ENCODE measurements around the gene ABCA2.
A peak's percentile ranks its signal among the peaks of the same experiment; 100 is the strongest.

Gene ABCA2

GRCh38 chr9:137027369-137028262 is at the start of gene ABCA2:
ABCA2 (minus strand) TSS chr9:137028237; CDS start chr9:137028140, 97 bp downstream.
- DNase-seq, result no peak

GRCh38 chr9:137077010-137077747 is 49.1 kb upstream of the ABCA2 start, which contains the start of gene UAP1L1:
UAP1L1 (plus strand) TSS chr9:137077517; CDS start chr9:137077533, 16 bp downstream.
- DNase-seq, result peak; percentile 27

GRCh38 chr9:137076636-137077009 is 48.6 kb upstream of the ABCA2 start:
- DNase-seq, result no peak

GRCh38 chr9:137075275-137075775 is 47.3 kb upstream of the ABCA2 start:
- peak; percentile 32 for DNase-seq

- no peak for DNase-seq
Measured at GRCh38 chr9:137074657-137075274, 46.7 kb upstream of the ABCA2 start.

GRCh38 chr9:137073992-137074399 is 46.0 kb upstream of the ABCA2 start:
- DNase-seq, result no peak

GRCh38 chr9:137071282-137071681 is 43.2 kb upstream of the ABCA2 start:
- no peak for DNase-seq

- DNase-seq, result peak; percentile 12
Measured at GRCh38 chr9:137070906-137071275, 42.9 kb upstream of the ABCA2 start.

- DNase-seq, result peak; percentile 92
Measured at GRCh38 chr9:137070201-137070905, 42.3 kb upstream of the ABCA2 start, which contains the start of gene SAPCD2. SAPCD2 (minus strand) TSS chr9:137070557; CDS start chr9:137070460, 97 bp downstream.

- no peak for DNase-seq
Measured at GRCh38 chr9:137069508-137070091, 41.6 kb upstream of the ABCA2 start.

GRCh38 chr9:137068539-137069507 is 40.8 kb upstream of the ABCA2 start:
- no peak for DNase-seq

- peak; percentile 75 for DNase-seq
Measured at GRCh38 chr9:137067860-137068538, 40.0 kb upstream of the ABCA2 start.

- DNase-seq, result no peak
Measured at GRCh38 chr9:137066096-137066861, 38.2 kb upstream of the ABCA2 start.

- no peak for DNase-seq
Measured at GRCh38 chr9:137065336-137065967, 37.4 kb upstream of the ABCA2 start.

- no peak for DNase-seq
Measured at GRCh38 chr9:137064880-137065164, 36.8 kb upstream of the ABCA2 start.

GRCh38 chr9:137064027-137064879 is 36.2 kb upstream of the ABCA2 start:
- no peak for DNase-seq

- no peak for DNase-seq
Measured at GRCh38 chr9:137063311-137064026, 35.4 kb upstream of the ABCA2 start.

Data from MV-4-11 (cell line).